Fibroblast of the conjunctiva (primary cell): ENCODE measurements around the gene MSLN.

ENCODE experiments used
- DNase-seq: peaks from one replicate; pipeline ENCODE4 v3.0.0-alpha.2; 2010; ENCODE audit warnings: low read depth

MSLN gene

GRCh38 chr16:776824-777223, 16.3 kb downstream of the MSLN start:
- DNase-seq, result no peak

- DNase-seq, result no peak
These were observed 17.3 kb downstream of the MSLN start for GRCh38 chr16:777826-778225.

- no peak for DNase-seq
These were observed 17.9 kb downstream of the MSLN start for GRCh38 chr16:778447-778846.

- DNase-seq, result no peak
These were observed 18.5 kb downstream of the MSLN start for GRCh38 chr16:778909-779527.

GRCh38 chr16:779561-779960, 19.0 kb downstream of the MSLN start:
- no peak for DNase-seq

- DNase-seq, result no peak
These were observed 19.8 kb downstream of the MSLN start for GRCh38 chr16:780296-780695.

GRCh38 chr16:781346-782010, 20.9 kb downstream of the MSLN start:
- no peak for DNase-seq

GRCh38 chr16:782258-782657, 21.7 kb downstream of the MSLN start:
- no peak for DNase-seq

GRCh38 chr16:782766-783403, 22.4 kb downstream of the MSLN start:
- DNase-seq, result no peak

GRCh38 chr16:783404-784161, 23.0 kb downstream of the MSLN start:
- no peak for DNase-seq

- no peak for DNase-seq
These were observed 23.9 kb downstream of the MSLN start for GRCh38 chr16:784431-784830.

GRCh38 chr16:785563-786535, 25.3 kb downstream of the MSLN start:
- DNase-seq, result peak; percentile 22

- DNase-seq, result no peak
These were observed 26.9 kb downstream of the MSLN start for GRCh38 chr16:787321-787966.

GRCh38 chr16:787978-788398, 27.5 kb downstream of the MSLN start, which contains the start of gene RPUSD1:
Gene RPUSD1 (minus strand): TSS chr16:788381. CDS start chr16:787737, 644 bp downstream.
- no peak for DNase-seq

- peak; percentile 84 for DNase-seq
These were observed 28.0 kb downstream of the MSLN start, which contains the start of gene CHTF18 for GRCh38 chr16:788399-789126. Gene CHTF18 (plus strand): TSS chr16:788620. CDS start chr16:788685, 65 bp downstream.

- DNase-seq, result no peak
These were observed 28.8 kb downstream of the MSLN start for GRCh38 chr16:789191-789850.

- DNase-seq, result no peak
These were observed 29.6 kb downstream of the MSLN start for GRCh38 chr16:790086-790485.

GRCh38 chr16:791131-791530, 30.6 kb downstream of the MSLN start:
- DNase-seq, result no peak

- no peak for DNase-seq
These were observed 31.9 kb downstream of the MSLN start for GRCh38 chr16:792221-792995.
